ENCODE results near the gene HOXA10.

Gene HOXA10

DNA sequence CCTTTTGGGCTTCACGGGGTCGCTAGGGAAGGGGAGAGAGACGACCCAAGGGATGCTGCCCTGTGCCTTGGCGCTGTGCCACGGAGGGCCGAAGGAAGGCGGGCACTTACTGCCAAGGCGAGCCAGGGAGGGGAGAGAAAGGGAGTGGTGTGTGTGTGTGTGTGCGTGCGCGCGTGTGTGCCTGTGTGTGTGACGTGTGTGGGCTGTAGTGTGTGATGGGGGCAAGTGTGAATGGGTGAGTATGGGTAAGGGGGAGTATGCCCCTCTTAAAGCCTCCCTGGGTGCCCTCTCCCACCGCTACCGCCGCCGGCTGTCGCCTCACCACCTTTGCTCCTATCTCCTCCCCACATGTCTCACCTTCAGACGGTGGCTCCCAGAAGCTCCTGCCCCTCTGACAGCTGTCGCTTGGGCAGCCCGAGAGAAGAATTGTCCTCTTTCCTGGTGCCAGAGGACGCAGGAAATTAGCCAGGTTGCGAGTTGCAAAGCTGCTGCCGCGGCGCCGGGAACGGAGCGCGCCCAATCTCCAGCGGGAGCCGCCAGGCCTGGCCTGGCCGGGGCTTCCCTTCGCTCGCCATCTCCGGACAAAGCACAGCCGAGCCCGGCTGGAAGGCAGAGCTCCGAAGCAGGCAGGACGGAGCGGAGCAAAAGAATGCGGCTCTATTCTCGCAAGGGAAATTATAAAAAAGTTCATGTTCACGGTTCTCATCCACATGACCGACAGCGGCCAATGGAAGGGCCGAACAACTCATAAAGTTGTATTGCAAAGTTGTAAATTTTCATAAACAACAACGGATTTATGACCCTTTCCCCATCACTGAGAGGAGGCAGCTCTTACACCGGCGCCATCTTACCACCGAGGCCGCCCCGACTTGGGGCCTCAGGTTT is 21.9 kb downstream of the HOXA10 start, which contains the start of gene HOXA3:
HOXA3 (minus strand) TSS at position 653 of the 885 bp plus-strand sequence. CDS start 41,943 bp downstream, outside the sequence.
- POLR2A ChIA-PET: no interaction called here
- CTCF ChIA-PET: interaction anchor here (0.8 to 5.8 kb wide), 3 partner anchors 10 to 494 kb away, joined by 3 to 59 read pairs (median 3); no protein-coding TSS in a partner anchor
- DNase-seq (ENCODE audit: extremely low spot score): no peak
- no peak for TF ChIP-seq CTCF (IDR thresholded peaks at IDR 0.05; ENCODE audit: control extremely low read depth, extremely low read depth, low read depth, missing control alignments)

DNA sequence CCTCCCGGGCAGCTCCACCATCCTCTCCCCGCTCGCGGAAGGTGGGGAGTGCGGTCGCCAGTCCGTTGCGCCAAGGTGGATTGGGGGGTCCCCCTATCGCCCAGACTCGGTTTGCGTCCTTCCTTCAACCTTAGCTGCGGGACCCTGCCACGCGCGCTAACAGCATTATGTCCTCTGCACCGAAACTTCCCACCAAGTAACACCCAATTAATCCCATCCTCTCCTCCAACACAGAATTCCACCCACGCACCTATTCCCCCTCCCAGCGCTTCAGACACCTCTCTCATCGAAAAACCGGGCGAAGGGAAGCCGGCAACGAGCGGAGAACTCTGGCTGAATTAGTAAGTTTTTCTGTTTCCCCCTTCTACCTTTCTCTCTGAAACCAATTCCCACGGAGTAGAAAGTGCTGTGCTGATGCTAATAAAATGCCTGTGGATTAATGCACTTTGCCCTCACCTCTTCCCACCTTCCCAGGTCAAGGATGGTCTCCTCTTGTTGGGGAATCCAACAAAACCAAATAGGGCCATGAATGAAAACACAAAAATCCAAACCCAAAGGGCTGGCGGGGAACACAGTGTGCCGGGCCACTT is 22.7 kb downstream of the HOXA10 start:
- no peak for DNase-seq (ENCODE audit: extremely low spot score)
- ChIA-PET POLR2A (no interaction called here), CTCF (interaction anchor here (0.9 to 5.8 kb wide), 11 partner anchors 8 to 1255 kb away, joined by 3 to 59 read pairs (median 4); no protein-coding TSS in a partner anchor)
- TF ChIP-seq CTCF (IDR thresholded peaks at IDR 0.05; ENCODE audit: control extremely low read depth, extremely low read depth, low read depth, missing control alignments): peak; percentile 5

DNA sequence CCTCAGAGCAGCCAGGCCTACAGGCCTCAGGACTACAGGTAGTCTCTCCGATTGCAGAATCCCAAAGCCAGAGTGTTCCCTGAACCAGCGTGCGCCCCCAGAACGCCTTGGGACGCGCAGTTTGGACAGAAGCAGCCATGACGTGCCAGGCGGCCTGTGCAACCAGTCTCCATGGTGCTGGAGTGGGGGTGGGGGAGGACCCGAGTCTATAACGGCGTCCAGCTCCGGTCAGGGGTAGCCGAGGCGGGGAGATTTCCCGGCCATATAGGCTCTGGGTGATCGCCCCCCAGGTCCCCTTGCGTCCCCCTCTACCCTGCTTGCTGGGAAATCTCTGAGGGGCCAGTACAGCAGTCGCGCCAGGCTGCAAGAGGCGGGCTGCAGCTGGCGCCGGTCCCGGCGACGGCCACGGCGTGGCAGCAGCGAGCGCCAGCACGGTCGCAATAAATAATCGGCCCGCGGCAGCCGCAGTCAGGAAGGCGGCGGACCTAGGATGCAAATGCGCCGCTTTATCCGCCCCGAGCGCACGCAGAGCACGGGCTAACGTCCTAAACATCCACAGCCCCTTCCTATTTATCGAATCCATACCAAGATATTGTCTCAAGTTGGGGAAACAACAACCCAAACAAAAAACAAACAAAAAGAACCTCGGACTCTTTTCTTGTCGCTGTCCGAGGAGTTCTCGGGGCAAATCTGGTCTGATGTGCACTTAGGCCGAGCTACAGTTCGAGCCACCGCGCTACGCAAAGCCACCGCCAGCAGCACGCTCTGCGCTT is 23.4 kb downstream of the HOXA10 start:
- ChIA-PET CTCF (interaction anchor here (0.7 to 5.8 kb wide), 18 partner anchors 9 to 1256 kb away, joined by 3 to 59 read pairs (median 4); partner anchors contain the start of gene HOXA4), POLR2A (no interaction called here)
- TF ChIP-seq CTCF (IDR thresholded peaks at IDR 0.05; ENCODE audit: control extremely low read depth, extremely low read depth, low read depth, missing control alignments): peak; percentile 93
- DNase-seq (ENCODE audit: extremely low spot score): peak; percentile 87

GRCh38 chr7:27149842-27150567 is 24.1 kb downstream of the HOXA10 start:
- ChIA-PET POLR2A (no interaction called here), CTCF (interaction anchor here (0.7 to 5.8 kb wide), 20 partner anchors 9 to 1255 kb away, joined by 3 to 59 read pairs (median 4); partner anchors contain the start of gene HOXA4)
- no peak for TF ChIP-seq CTCF (IDR thresholded peaks at IDR 0.05; ENCODE audit: control extremely low read depth, extremely low read depth, low read depth, missing control alignments)
- DNase-seq (ENCODE audit: extremely low spot score): no peak

- no peak for TF ChIP-seq CTCF (IDR thresholded peaks at IDR 0.05; ENCODE audit: control extremely low read depth, extremely low read depth, low read depth, missing control alignments)
- CTCF ChIA-PET: interaction anchor here (0.9 to 5.8 kb wide), 13 partner anchors 10 to 1254 kb away, joined by 3 to 59 read pairs (median 6); no protein-coding TSS in a partner anchor
- POLR2A ChIA-PET: no interaction called here
- DNase-seq (ENCODE audit: extremely low spot score): no peak
Observed at GRCh38 chr7:27148756-27149641, 25.1 kb downstream of the HOXA10 start.

Measured in GM10248 (cell line).